Activated CD4-positive, CD25-positive, alpha-beta regulatory T cell (primary cell): ENCODE data around the gene REV3L.

ENCODE experiments used
- DNase-seq, 4 experiments: peaks; one replicate each; lab custom pipeline; 2025; lab: John Stamatoyannopoulos, UW

The REV3L gene

GRCh38 chr6:111468329-111469012, 14.5 kb downstream of the REV3L start:
- DNase-seq = no peak

GRCh38 chr6:111464184-111464583, 18.8 kb downstream of the REV3L start:
- DNase-seq = no peak

DNA sequence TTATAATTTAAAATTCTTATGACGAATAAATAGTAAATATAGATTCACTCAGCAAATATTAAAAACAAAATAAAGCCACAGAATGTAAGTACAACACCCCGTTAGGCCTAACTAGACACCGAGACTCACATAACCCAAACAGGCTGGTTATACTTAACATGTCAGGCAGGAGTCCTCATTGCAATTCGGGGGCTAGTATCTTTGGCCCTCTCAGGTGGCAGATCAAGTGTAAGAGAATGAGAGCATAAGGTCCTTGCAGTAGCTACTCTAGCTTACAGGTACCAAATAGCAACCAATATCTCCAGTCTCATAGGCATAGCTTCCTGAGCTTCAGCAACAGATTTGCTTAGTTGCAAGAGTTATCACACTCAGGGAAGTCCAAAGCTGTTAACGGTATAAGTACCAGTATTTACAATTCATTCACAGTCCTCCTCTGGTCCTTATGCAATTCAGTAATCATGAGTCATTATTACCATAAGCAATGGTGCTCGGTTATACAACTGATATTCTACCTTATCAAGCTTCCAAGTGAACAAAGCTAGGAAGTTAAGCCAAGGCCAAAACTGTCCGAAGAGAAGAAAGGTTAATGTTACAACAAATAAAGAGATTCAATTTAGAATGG, 20.1 kb downstream of the REV3L start:
- DNase-seq = no peak

DNA sequence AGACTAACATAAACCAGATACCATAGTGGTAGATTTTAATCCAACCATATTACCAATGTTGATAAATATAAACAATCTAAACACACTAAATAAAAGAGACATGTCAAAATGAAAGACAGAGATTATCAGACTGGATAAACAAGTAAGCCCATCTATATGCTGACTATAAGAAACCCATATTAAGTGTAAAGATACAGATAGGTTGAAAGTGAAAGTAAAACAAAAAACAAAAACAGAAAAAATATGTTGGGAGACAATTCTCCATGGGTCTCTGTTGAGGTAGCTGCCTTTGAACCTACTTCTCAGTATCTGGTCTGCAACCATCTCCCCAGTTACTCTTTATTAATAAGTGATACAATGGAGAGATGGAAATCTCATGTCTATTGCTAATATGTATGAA, 21.2 kb downstream of the REV3L start:
- no peak for DNase-seq

- no peak for DNase-seq
These were observed 24.3 kb downstream of the REV3L start for GRCh38 chr6:111458670-111459232.

GRCh38 chr6:111456208-111456607, 26.8 kb downstream of the REV3L start:
- DNase-seq = no peak

DNA sequence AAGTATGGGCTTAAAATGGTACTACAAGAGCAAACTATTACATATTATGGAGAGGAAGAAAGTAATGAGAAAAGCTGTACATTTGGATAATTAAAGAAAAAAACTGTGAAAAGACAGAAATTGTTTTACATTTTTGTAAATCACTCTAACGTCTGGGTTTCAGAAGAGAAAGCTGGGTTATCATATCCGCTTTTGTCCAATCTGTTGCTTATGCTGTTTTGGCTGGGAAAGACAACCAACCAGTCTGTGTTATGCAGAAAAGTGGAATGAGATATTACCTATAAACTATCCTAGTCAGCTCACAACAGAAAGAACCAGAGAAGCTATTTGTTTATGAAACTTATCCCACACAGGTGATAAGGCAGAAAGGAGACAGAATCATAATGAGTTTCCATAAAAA, 32.4 kb downstream of the REV3L start:
- DNase-seq = no peak

GRCh38 chr6:111450087-111450486, 32.9 kb downstream of the REV3L start:
- no peak for DNase-seq

DNA sequence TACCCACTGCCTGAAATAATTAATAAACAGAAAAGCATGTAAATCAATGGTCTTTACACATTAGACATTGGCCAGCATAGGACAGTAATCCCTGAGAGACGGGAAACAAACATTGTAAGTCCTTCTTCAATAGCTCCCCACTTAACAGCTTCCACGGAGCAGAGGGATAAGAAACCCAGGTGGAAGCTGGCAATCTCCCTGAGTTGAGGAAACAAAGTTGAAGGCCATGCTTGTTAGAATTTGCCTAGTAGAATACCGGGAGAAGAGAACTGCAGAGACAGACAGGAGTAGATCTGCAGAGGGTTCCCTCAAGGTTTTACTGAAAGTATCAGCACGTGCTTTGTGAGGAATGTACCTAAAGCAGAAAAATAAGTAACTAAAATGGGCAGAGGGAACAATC, 33.9 kb downstream of the REV3L start:
- DNase-seq = no peak

DNA sequence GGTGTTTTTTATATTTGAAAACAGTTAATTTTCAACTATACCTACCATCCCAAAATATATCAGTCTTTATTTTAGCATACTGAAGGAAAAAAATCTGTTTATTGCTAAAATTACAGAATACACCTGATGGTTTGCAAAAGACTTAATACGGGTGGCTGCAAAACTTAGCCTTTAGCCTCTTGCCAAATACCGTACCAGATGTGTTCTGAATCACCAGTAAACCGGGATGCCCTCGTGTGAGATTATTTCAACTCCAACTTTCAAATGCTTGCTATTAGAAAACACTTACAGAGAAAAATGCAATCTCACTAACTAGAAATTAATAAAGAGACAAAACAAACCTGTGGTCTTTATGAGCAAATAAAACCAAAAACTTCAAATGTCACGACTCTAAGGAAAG, 36.0 kb downstream of the REV3L start:
- no peak for DNase-seq

GRCh38 chr6:111445861-111446267, 37.2 kb downstream of the REV3L start:
- DNase-seq = no peak

DNA sequence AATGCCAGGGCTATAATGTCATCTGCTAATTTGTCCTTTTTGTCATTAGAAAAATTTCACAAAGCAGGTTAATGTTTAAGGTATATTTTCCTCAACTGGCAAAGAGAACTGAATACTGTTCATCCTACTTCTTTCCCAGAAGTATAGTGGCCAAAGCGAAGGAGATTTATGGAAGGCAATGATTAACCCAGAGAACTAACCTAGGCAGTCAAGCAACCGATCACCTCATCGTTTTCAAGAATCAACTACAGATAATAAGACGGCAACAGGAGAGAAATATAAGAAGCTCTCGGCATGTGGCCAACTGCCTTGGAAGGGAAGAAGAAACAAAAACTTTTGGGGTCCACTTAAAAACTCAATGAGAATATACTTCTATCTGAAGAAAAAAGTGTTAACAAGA, 38.2 kb downstream of the REV3L start:
- no peak for DNase-seq

DNA sequence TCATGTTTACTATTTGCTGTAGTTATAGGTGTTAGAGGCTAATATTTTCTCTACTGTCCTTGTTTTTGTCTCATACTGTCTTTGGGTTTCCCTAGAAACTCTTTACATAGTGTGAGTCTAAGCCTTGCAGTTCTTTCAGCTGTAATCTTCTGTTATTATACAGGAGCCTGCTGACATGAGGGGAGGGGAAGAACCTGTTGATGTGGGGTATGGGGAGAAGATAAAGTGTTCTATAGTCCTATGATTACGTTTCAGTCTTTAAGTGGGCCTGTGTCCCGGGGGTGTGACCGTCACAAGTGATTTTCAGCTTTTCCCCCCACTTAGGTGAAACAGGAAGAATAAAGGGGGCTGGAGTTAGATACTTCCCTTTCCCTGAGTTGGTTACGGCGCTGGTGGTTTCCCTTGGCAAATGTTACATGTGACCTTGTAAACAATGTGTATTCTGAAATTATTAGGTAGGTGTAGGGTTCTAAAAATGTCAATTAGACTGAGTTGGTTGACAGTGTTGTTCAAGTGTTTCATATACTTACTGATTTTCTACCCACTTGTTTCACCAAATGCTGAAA, 41.3 kb downstream of the REV3L start:
- DNase-seq = no peak

GRCh38 chr6:111439171-111439570, 43.8 kb downstream of the REV3L start:
- DNase-seq = no peak

GRCh38 chr6:111437573-111437972, 45.4 kb downstream of the REV3L start:
- DNase-seq = no peak

- no peak for DNase-seq
These were observed 50.5 kb downstream of the REV3L start for GRCh38 chr6:111432511-111432910.

- DNase-seq = no peak
These were observed 52.2 kb downstream of the REV3L start for GRCh38 chr6:111430605-111431376.

- no peak for DNase-seq
These were observed 53.4 kb downstream of the REV3L start for GRCh38 chr6:111429571-111429970.

DNA sequence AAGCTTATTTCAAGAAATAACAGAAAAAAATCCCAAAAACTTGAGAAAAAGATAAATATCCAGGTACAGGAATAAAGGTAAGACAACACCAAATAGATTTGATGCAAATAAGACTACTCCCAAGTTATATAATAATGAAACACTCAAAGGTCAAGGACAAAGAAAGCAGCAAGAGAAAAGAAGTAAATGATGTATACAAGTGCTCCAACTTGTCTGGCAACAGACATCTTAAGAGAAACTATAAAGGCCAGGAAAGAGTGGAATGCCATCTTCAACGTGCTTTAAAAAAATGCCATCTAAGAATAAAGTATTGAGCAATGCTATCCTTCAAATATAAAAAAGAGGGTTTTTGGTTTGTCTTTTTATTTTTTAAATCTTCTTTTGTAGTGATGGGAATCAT, 54.2 kb downstream of the REV3L start:
- no peak for DNase-seq

- no peak for DNase-seq
These were observed 55.5 kb downstream of the REV3L start for GRCh38 chr6:111427341-111428116.

DNA sequence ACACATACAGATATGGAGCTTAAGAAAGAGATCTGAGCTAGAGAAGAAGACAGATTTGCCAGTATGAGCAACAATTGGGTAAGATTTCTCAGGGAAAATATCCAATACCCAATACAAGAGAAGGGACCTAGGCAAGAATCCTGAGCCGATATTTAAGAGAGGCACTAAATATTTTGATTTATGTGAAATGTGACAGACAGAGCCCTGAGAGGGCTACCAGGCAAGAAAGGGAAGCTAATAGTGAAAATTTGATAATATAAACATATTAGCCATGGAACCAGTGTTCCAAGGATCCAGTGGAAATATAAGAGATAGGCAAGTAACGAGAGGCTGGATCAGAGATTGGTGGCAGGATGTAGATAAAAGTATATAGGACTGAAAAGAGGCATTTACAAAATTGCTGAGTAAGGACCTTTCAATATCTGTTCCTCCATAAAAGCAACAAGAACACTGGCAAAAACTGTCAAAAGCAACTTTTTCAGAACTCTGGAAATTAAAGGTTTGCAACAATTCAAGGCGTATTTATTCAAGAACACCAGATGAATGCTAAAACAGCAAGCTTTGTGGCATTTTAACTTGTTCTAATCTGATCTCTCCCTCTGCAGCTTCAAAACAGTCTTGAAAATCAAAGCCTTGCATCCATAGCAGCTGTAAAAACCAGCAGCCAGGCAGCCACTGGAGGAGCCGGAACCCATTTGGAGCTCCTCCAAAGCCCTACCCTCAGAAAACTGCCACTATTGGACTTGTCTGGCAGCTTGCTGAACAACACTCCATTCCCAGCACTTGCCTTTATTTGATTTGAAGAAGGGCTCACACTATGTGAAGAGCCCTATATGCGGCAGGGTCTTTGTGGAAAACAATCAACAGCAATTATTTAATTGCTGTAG, 58.8 kb downstream of the REV3L start:
- no peak for DNase-seq
